ENCODE measurements around the gene CRCP.
"Not testable (repeated sequence)": the region's sequence is repeated elsewhere in the genome, so short reads cannot be mapped to it uniquely, and the experiment has no call there.

CRCP gene

DNA sequence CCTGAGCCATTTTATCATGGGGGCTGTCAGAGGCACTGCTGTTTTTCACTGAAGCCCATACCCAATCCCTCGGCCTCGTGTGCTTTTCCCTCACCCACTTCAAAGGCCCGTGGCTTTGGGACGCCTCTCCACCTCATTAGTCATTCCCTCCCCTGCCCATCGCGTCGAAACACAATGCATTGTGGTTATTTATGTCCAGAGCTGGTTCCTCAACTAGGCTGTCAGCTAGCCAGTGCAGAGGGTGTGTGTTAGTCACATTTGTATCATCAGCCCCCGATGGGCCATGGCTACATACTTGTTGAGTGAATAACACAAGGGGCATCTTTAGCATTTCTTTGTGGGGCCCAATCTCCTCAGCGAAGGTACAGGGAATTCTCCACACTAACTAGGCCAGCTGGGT, 3.8 kb upstream of the CRCP start:
- no peak for DNase-seq

DNA sequence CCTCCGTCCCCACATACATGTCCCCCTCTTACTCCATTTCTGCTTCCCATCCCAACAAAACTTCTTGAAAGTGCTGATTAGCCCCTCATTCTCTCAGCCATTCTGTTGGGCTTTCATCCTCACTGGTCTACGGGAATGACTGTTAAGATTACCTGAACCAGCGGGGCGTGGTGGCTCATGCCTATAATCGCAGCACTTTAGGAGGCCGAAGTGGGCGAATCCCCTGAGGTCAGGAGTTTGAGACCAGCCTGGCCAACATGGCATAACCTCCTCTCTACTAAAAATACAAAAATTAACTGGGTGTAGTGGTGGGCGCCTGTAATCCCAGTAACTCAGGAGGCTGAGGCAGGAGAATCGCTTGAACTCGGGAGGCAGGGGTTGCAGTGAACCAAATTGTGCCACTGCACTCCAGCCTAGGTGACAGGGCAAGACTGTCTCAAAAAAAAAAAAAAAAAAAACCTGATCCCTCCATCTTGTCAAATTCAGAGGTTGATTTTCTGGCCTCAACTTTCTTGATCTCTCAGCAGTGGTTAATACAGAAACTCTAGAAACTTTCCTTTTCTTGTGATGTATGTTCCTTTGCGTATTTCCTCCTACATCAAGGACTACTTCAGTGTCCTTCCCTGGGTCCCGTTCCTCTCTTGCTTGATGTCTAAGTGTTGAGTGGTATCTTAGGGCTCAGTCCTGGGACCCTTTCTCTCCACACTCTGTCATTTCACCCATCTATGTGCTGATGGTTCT, 2.2 kb downstream of the CRCP start:
- peak; percentile 56 for DNase-seq

DNA sequence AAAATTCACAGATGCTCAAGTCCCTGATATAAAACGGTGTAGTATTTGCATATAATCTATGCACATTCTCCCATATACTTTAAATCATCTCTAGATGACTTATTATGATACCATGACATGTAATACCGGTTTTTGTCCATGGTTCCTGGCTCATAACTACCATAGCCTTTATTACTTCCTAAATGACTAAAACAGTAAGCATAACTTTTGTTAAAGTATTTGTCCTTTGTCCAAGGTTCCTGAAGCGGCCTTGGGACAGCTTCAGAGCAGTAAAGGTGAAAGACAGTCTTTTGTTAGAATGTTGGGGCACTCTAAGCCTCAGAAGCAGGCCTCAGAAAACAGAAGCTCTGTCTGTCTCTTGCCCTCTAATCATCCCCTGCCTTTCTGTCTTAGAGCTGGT, 4.0 kb downstream of the CRCP start:
- peak; percentile 60 for DNase-seq

DNA sequence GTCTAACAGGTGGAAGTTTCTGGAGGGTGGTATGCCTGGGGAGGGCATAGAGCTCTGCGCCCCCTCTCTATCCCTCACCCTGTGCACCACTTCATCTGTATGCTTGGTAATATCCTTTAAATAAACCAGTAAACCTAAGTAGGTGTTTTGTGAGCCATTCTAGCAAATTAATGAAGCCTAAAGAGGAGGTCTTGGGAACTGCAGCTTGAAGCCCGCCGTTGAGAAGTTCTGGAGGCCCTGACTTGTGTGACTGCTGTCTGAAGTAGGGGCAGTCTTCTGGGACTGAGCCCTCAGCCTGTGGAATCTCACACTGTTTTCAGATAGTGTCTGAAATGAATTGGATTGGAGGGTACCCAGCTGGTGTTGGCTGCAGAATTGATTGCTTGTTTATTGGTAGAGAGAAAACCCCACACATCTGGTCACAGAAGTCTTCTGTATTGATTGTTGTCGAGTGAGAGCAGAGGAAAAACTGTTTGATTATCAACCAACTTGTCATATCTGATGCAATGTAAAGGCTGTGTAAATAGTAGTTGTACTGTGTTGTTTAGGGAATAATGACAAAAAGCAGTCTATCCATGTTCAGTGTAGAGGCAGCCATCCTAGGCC, 4.7 kb downstream of the CRCP start:
- DNase-seq: no peak

DNA sequence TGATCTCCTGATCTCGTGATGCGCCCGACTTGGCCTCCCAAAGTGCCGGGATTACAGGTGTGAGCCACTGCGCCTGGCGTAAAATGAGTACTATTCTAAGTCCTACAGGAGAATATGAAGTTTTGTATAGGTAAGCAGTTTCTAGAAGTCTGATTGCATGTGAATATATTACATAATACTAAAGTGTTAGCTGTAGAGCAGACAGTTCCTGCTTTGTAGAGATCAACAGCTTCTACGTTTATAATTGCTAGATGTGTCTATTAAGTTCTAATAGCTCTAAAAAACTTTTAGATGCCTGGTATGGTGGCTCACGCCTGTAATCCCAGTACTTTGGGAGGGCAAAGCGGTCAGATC, 8.5 kb downstream of the CRCP start:
- no peak for DNase-seq

DNA sequence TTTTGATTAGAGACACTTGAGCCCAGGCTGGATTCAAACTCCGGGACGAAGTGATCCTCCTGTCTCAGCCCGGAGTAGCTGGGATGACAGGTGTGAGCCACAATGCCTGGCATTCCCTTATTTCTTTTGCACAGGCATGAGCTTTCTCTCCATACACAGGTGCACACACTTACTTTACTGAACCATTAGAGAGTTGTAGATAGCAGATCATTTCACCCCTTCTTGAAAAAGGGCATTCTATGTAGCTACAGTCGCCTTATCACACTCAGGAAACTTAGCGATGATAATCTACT, 9.9 kb downstream of the CRCP start:
- not testable (repeated sequence) for DNase-seq

DNA sequence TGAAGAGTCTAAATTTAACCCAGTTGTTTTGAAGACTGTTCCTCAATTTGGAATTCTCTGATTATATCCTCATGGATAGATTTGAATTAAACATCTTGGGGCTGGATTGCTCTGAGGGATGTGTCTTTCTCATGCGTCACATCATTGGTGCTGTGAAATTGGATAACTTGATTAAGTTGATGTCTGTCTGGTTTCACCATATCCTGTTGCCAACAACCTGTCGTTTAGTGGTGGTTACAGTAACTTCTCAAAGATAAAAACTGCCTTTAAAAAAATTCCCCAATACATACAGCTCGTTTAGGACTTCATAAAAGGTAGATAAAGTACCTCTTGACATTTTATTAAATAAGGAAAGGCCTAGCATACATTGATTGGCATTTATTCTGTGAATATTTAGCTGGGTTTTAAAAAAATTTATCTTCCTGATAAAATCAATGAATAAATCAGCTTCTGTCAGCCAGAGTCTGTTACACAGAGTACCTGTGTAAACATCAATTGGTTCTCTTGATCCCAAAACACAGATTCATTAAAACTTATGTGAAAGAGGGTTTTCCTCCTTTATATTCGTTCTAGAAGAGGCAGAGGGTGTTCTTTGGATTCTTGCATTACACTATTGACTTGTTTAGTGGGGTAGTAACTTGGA, 10.5 kb downstream of the CRCP start:
- DNase-seq: no peak

DNA sequence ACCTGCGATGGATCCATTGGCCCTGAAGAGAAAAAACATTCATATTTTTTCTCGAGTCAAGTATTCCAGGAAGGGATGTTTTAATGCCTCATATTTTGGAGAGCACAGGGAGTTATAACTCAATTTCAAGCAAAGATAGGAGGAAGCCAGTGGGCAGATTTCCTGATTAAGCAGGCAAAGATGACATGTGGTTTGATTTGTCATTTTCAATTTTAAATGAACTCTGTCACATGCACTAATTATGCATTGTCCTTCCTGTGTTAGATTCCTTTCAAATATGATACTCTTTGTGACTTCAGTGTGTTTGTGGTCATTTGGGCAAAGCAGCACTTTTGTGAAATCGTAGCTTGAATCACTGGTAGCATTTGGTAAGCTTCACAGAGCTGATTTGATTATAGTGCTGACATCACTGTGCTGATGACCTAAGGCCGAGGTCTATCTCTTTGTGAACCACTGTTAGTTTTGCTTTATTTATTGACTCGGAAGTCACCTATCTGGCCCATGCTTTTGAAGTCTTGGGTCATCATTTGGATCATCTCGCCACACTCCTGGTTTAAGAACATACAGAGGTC, 11.2 kb downstream of the CRCP start:
- DNase-seq: peak; percentile 27

DNA sequence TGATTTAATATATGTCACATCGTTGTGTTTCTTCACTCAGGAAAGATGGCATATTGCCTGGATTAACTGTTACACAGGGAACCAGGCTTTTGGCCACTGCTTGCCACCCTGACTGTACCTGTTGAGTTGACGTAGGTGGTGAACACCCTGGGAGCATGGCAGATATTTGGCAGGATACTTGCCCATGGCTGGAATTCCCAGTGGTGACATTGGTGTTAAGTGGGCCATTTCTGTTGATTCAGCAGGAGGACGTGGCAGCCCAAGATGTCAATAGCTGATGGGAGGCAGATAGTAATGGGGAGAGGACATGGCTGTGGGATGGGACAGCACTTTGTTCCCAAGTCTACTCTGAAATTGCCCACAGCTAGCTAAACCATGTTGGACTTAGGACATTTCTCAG, 12.5 kb downstream of the CRCP start:
- DNase-seq: not testable (repeated sequence)

DNA sequence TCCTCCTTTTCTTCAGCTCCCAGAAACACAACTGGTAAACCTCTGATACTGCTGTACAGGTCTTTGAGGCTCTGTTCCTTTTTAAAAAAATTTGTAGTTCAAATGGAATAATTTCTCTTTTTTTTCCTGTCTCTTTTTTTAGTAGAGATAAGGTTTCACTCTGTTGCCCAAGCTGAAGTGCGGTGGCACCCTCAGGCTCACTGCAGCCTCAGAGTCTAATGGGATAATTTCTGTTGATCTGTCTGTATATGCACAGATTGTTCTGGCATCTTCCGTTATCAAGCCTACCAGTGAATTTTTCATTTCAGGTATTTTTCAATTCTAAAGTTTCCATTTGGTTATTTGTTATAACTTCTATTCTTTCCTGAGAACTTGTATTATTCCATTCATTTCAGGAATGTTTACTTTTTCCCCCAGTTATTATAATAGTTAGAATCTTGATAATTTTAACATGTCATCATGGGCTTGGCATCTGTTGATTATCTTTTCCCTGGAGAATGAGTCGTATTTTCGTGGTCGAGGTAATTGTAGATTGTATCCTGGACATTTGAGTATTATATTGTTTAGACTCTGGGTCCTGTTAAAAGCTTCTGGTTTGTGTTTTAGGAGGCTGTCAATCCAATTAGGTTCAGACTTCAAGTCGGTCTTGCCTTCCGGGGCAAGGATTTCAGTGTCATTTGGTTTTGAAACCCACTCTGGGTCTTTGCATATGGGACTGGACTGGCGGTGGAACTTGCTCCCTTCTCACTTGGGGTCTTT, 24.5 kb downstream of the CRCP start:
- no peak for DNase-seq

DNA sequence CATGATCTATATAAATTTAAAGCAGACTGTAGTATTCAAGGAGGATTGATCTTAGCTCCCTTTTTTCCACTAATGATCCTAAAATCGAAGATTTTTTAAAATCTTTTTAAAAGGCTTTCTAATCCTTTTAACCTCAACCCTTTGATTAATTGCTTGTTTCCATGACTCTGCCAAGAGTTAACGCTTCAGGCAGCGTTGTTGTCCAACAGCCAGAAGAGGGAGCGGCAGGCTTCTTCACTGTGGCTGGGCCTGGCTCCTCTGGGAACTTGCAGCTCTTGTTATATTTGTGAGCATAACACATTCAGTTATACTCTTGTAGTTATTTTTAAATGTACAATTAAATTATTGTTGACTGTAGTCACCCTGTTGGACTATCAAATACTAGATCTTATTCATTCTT, 26.3 kb downstream of the CRCP start:
- no peak for DNase-seq

DNA sequence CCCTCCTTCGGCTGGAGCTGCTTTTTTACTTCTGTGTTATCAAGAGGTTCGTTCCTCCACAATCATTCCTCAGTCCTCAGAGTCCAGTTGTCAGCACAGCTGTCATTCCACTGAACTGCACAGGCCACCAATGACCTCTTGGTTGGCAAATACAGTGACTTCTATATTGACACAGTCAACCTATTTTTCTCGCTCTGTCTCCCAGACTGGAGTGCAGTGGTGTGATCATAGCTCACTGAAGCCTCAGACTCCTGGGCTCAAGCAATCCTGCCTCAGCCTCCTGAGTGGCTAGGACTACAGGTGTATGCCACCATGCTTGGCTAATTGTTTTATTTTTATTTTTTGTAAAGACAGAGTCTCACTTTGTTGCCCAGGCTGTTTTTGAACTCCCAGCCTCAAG, 27.7 kb downstream of the CRCP start:
- DNase-seq: no peak

DNA sequence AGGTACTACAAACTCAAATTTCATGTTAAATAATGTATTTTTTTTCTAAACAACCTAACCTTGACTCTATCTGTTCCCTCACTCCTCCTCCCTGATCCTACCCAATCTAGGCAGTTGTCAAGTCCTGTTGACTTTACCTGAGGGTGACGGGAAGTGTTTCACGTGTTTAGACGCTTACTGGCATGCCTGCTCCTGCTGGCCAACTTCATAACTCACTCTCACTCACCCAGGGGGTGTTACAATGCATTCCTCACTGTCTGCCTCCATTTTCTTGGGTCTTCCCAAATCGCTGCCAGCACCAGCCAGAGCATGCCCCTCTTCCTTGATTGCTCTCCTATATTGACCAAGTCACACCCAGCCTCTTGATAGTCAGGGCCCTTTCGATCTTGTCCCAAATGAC, 28.3 kb downstream of the CRCP start:
- DNase-seq: no peak

DNA sequence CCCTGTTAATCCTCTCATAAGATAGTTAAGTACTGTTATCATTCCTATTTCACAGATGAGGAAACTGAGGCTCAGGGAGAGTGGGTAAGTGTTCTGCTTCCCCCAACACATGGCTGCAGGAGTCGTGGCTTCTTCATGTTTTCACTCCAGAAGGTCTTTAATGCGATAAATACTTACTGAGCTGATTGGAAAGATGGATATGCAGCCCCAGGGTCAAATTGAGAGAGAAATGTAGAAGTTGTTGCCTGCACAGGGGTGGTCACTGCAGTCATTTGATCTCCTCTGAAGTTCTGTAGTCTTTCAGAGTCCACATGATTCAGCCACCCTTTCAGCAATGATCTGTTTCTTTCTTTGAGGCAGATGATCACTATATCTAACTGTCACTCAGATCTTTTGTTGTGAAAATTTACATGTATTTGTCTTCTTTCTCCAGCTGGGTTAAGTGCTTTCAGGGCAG, 29.3 kb downstream of the CRCP start:
- DNase-seq: no peak

DNA sequence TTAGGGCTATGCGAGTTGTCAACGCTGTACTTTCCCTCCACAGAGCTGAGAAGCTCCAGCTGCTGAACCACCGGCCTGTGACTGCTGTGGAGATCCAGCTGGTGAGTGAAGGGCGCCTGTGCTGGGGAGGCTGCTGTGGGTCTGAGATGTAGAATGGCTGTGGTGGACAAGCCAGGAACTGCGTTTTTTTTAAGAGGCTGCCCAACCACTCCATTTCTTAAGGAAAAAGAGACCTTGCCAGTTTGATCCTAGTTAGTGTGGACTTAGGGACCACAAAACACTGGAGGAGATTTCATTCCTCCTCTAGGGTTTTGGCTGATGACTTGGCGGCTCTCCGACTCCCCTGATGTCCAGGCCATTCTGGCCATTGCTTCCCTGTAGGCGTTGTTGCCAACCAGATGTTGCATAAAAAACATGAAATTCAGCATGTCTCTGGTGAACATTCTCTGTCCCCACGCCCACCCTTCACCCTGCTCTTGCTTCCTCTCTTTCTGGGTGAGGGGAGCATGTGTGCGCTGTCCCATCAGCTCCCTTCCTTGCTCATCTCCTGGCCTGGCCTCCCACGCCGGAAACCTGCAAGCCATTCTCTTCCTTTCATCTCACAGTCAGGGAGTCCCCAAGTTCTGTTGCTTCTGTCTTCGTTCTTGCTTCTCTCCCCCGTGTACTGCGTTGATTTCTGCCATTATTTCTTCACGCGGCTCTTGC, 30.9 kb downstream of the CRCP start:
- DNase-seq: no peak

DNA sequence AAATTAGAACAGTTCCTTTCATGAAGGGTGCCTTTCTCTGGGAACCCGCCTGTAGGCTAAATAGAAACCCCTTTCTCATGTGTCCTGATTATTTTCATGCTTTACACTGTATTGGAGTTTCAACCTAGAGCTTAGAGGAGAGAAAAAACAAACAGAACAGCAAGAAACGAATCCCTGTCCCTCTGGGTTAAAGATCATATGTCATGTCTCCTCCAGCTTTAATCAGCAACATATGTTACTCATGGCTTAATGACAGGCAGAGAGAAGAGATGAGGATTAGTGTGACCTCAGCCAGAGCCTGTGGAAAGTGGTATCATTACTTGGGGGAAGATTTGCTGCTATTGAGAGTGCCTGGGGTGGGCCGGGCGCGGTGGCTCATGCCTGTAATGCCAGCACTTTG, 32.1 kb downstream of the CRCP start:
- no peak for DNase-seq

DNA sequence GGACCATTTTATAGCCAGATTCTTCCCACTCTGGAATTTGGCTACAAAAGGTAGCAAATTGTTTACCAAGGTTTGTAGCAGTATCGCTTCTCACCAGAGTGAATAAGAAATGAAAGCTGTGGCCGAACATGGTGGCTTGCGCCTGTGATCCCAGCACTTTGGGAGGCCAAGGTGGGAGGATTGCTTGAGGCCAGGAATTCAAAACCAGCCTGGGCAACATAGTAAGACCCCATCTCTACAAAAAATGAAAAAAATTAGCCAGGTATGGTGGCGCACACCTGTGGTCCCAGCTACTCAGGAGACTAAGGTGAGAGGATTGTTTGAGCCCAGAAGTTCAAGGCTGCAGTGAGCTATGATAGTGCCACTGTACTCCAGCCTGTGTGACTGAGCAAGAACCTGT, 33.0 kb downstream of the CRCP start:
- not testable (repeated sequence) for DNase-seq

DNA sequence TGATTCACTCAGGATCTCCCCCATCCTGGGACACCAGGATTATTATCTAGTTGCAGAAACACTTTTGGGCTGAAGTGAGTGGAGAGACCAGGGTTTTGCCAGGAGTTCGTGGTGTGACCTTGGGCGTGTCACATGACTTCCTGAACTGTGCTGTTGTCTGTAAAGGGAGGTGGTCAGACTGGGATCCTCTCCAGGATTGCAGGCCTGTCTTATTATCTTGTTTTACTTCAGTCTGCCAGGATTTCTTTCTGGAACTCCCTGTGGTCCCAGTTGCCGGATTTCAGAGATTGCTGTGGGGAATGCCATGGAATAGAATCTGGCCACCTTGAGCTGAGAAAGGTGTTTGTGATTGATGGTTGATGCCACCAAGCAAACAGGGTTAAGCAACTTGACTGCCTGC, 35.8 kb downstream of the CRCP start:
- peak; percentile 15 for DNase-seq

DNA sequence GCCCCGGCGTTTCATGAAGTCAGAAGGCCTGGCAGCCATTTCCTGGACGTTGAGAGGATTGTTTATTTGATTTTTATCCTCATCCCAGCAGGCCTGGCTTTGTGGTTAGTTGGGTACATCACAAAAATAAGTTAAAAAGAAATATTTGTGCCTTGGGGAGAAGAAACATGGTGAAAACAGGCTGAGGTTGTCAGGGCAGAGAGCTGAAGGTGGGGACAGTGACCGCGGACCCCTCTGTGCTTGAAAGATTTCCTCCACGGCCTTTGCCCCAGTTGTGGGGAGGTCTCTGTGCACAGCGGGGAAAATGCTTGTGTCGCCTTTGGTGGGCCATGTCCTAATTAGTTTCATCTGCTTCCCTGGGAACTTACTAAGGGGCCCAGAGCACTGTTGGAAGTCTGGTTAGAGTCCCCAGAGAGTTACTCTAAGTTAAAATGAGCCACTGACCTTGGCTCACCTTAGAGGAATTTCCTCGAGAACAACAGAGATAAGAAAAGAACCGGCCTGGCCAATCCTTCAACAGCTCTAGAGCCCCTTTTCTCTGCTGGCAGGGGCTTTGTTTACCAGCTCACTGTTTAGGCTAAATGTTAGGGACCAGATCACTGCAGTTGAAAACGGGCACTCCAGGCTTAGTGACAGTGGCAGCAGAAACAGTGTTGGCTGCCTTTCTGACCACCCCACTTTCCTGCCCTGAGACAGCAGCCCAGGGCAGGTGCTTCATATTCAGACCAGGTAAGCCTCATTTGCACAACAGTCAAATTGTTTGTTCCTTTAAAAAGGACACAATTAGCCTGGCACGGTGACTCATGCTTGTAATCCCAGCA, 37.9 kb downstream of the CRCP start:
- no peak for DNase-seq

DNA sequence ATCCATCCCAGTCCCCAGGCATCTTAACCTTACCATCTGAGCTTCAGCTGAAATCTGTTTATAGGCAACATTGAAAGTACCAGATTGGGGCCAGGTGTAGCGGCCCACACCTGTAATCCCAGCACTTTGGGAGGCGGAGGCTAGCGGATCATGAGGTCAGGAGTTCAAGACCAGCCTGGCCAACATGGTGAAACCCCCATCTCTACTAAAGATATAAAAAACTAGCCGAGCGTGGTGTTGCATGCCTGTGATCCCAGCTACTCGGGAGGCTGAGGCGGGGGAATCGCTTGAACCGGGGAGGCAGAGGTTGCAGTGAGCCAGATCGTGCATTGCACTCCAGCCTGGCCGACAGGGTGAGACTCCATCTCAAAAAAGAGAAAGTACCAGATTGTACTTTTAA, 39.0 kb downstream of the CRCP start:
- DNase-seq: no peak

DNA sequence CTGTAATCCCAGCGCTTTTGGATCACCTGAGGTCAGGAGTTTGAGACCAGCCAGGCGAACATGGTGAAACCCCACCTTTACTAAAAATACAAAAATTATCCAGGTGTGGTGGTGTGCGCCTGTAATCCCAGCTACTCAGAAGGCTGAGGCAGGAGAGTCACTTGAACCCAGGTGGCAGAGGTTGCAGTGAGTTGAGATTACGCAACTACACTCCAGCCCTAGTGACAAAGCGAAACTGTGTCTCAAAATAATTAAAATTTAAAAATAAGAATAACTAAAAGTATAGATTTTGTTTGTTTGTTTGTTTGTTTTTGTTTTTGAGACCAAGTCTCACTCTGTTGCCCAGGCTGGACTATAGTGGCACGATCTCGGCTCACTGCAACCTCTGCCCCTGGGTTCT, 41.4 kb downstream of the CRCP start:
- DNase-seq: not testable (repeated sequence)

DNA sequence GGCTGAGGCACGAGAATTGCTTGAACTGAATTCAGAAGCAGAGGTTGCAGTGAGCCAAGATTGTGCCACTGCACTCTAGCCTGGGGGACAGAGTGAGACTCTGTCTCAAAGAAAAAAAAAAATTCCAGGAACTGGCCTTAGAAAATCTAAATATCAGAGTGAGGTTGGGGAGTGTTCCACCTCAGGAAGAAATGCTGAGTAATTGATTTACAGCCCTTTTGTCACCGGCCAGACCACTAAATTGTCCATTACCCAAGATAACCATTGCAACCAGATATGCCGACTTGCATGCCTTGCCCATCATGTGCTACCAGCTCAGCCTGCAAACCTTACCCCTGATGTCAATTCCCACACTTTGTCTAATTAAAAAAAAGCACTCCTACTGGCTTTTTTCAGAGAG, 42.4 kb downstream of the CRCP start:
- no peak for DNase-seq

Data from activated CD4-positive, alpha-beta T cell treated with anti-CD3 and anti-CD28 coated beads, Interleukin-10, Interleukin-2, amounts not matched to agents 100 ng/mL and 50 ng/mL, durations not matched to agents 16 hours and 8 hours (primary cell).